ENCODE results near the gene RAB6A.

DNA sequence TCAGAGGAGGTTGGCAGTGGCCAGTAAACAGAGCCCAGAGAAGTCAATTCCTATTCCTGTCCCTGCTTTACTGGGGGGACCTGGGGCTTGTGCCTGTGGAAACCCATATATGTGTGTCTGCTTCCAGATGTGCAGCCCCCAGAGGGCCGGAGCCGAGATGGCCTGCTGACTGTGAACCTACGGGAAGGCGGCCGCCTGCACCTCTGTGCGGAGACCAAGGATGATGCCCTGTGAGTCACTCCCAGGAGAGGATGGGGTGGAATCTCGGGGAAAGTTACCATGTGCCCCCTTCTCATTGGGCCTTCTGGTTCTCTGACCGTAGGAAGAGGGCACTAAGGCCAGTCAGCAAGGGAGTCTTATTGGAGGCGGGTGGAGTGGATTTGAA, 109.2 kb downstream of the RAB6A start:
- TF ChIP-seq, protein P1, sequence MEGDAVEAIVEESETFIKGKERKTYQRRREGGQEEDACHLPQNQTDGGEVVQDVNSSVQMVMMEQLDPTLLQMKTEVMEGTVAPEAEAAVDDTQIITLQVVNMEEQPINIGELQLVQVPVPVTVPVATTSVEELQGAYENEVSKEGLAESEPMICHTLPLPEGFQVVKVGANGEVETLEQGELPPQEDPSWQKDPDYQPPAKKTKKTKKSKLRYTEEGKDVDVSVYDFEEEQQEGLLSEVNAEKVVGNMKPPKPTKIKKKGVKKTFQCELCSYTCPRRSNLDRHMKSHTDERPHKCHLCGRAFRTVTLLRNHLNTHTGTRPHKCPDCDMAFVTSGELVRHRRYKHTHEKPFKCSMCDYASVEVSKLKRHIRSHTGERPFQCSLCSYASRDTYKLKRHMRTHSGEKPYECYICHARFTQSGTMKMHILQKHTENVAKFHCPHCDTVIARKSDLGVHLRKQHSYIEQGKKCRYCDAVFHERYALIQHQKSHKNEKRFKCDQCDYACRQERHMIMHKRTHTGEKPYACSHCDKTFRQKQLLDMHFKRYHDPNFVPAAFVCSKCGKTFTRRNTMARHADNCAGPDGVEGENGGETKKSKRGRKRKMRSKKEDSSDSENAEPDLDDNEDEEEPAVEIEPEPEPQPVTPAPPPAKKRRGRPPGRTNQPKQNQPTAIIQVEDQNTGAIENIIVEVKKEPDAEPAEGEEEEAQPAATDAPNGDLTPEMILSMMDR (IDR thresholded peaks at IDR 0.05; ENCODE audit: low read length), result no peak
- TF ChIP-seq EZH2 (optimal IDR thresholded peaks at IDR 0.05; ENCODE audit: low read depth, low read length), result no peak
- TF ChIP-seq EZH2phosphoT487 (IDR thresholded peaks at IDR 0.05; ENCODE audit: low read length), result no peak

Measured in MM.1S (cell line).